H9 (cell line): ENCODE data around the gene TMIGD3. TPM values are rescaled to one million over a fixed set of nuclear protein-coding genes. Genes with fewer than 3 reads are reported as not detected.

ENCODE experiments used
- DNase-seq: peaks from one replicate; pipeline ENCODE4 v3.0.0-alpha.2; 2017
- H2AFZ ChIP-seq: one replicate; pipeline ENCODE4 v1.6.1; 2013; ENCODE audit warnings: mild to moderate bottlenecking, low read length, control low read depth, moderate library complexity
- H2AK5ac ChIP-seq: 2 replicates; pipeline ENCODE4 v1.6.1; 2013; ENCODE audit warnings: low read length, control low read depth, mixed read lengths; ENCODE audit not compliant: insufficient read length
- H2BK120ac ChIP-seq: one replicate; pipeline ENCODE4 v1.6.1; 2013; ENCODE audit warnings: low read depth, mild to moderate bottlenecking, low read length, control low read depth, inconsistent platforms; ENCODE audit not compliant: poor library complexity, severe bottlenecking
- H2BK12ac ChIP-seq: 2 replicates; pipeline ENCODE4 v1.6.1; 2013; ENCODE audit warnings: low read length, control low read depth, mixed read lengths, low read depth; ENCODE audit not compliant: insufficient read length
- H2BK15ac ChIP-seq: 2 replicates; pipeline ENCODE4 v1.6.1; 2013; ENCODE audit warnings: low read depth, low read length, control low read depth
- H2BK20ac ChIP-seq: one replicate; pipeline ENCODE4 v1.6.1; 2013; ENCODE audit warnings: low read depth, mild to moderate bottlenecking, low read length, control low read depth, inconsistent platforms; ENCODE audit not compliant: poor library complexity, severe bottlenecking
- H2BK5ac ChIP-seq: 2 replicates; pipeline ENCODE4 v1.6.1; 2013; ENCODE audit warnings: low read length, control low read depth, mixed read lengths; ENCODE audit not compliant: insufficient read length
- H3K14ac ChIP-seq: 2 replicates; pipeline ENCODE4 v1.6.1; 2013; ENCODE audit warnings: low read length, control low read depth; ENCODE audit not compliant: insufficient read depth
- H3K18ac ChIP-seq: 2 replicates; pipeline ENCODE4 v1.6.1; 2013; ENCODE audit warnings: low read depth, mild to moderate bottlenecking, mixed read lengths, low read length, control low read depth; ENCODE audit not compliant: insufficient read length
- H3K23ac ChIP-seq: 2 replicates; pipeline ENCODE4 v1.6.1; 2013; ENCODE audit warnings: low read length, control low read depth, mixed read lengths, low read depth; ENCODE audit not compliant: insufficient read length
- H3K23me2 ChIP-seq: 2 replicates; pipeline ENCODE4 v1.6.1; 2013; ENCODE audit warnings: low read depth, mild to moderate bottlenecking, mixed read lengths, low read length, control low read depth; ENCODE audit not compliant: insufficient read length, poor library complexity, severe bottlenecking
- H3K27ac ChIP-seq: 2 replicates; pipeline ENCODE4 v1.5.1; 2013; ENCODE audit warnings: low read length, control low read depth, mixed read lengths, low read depth; ENCODE audit not compliant: insufficient read length
- H3K27me3 ChIP-seq: 2 replicates; pipeline ENCODE4 v1.6.1; 2013; ENCODE audit warnings: low read length, control low read depth, inconsistent platforms; ENCODE audit not compliant: insufficient read depth
- H3K4ac ChIP-seq: 2 replicates; pipeline ENCODE4 v1.6.1; 2013; ENCODE audit warnings: low read depth, mild to moderate bottlenecking, control low read depth, inconsistent platforms, low read length, moderate library complexity
- H3K4me1 ChIP-seq: 2 replicates; pipeline ENCODE4 v1.6.1; 2013; ENCODE audit warnings: low read length, control low read depth, inconsistent platforms; ENCODE audit not compliant: insufficient read depth
- H3K4me2 ChIP-seq: 2 replicates; pipeline ENCODE4 v1.6.1; 2013; ENCODE audit warnings: low read length, control low read depth, mixed read lengths; ENCODE audit not compliant: insufficient read length, insufficient read depth
- H3K56ac ChIP-seq: 2 replicates; pipeline ENCODE4 v1.6.1; 2013; ENCODE audit warnings: low read depth, mild to moderate bottlenecking, mixed read lengths, low read length, control low read depth; ENCODE audit not compliant: insufficient read length
- H3K79me1 ChIP-seq: 2 replicates; pipeline ENCODE4 v1.6.1; 2013; ENCODE audit warnings: low read depth, mild to moderate bottlenecking, moderate library complexity, low read length, control low read depth, inconsistent platforms; ENCODE audit not compliant: insufficient read depth, poor library complexity, severe bottlenecking
- H3K79me2 ChIP-seq: 2 replicates; pipeline ENCODE4 v1.6.1; 2013; ENCODE audit warnings: low read length, control low read depth, inconsistent platforms; ENCODE audit not compliant: insufficient read depth
- H3K9ac ChIP-seq: 2 replicates; pipeline ENCODE4 v1.6.1; 2013; ENCODE audit warnings: low read length, control low read depth, mixed read lengths; ENCODE audit not compliant: insufficient read length; ENCODE audit errors: extremely low read depth
- H3K9me3 ChIP-seq: one replicate; pipeline ENCODE4 v1.6.1; 2013; ENCODE audit warnings: low read depth, low read length, inconsistent platforms; ENCODE audit not compliant: control insufficient read depth
- H3T11ph ChIP-seq: one replicate; pipeline ENCODE4 v1.6.1; 2013; ENCODE audit warnings: mild to moderate bottlenecking, low read length, control low read depth, inconsistent platforms
- H4K20me1 ChIP-seq: one replicate; pipeline ENCODE4 v1.6.1; 2013; ENCODE audit not compliant: control insufficient read depth, insufficient read length, insufficient read depth
- H4K5ac ChIP-seq: 2 replicates; pipeline ENCODE4 v1.6.1; 2013; ENCODE audit warnings: low read depth, mild to moderate bottlenecking, mixed read lengths, low read length, control low read depth; ENCODE audit not compliant: insufficient read length
- H4K8ac ChIP-seq: replicated peaks from 2 replicates; pipeline ENCODE4 v1.6.1; 2013; ENCODE audit warnings: low read length, control low read depth, mixed read lengths, low read depth; ENCODE audit not compliant: insufficient read length
- H4K91ac ChIP-seq: 2 replicates; pipeline ENCODE4 v1.6.1; 2013; ENCODE audit warnings: low read depth, mild to moderate bottlenecking, moderate library complexity, mixed read lengths, low read length, control low read depth; ENCODE audit not compliant: insufficient read length
- H3K27ac Mint-ChIP-seq, 3 experiments: 2 replicates in 2 of 3; 3 replicates in 1 of 3; pipeline ENCODE4 v1.8.0; 2020 to 2021; ENCODE audit warnings: mixed read lengths in 3 of 3, mild to moderate bottlenecking in 1 of 3, moderate library complexity in 1 of 3
- H3K27me3 Mint-ChIP-seq: 2 replicates; pipeline ENCODE4 v1.8.0; 2021; ENCODE audit warnings: low read depth, mild to moderate bottlenecking, moderate library complexity, mixed read lengths
- H3K36me3 Mint-ChIP-seq, 3 experiments: 2 replicates in 2 of 3; 3 replicates in 1 of 3; pipeline ENCODE4 v1.8.0; 2020 to 2021; ENCODE audit warnings: low read depth in 3 of 3, mixed read lengths in 3 of 3; ENCODE audit not compliant: insufficient read depth in 1 of 3
- H3K4me1 Mint-ChIP-seq, 2 experiments: 2 replicates each; pipeline ENCODE4 v1.8.0; 2020; ENCODE audit warnings: mixed read lengths in 2 of 2
- H3K4me3 Mint-ChIP-seq, 2 experiments: 2 replicates in 1 of 2; 3 replicates in 1 of 2; pipeline ENCODE4 v1.8.0; 2020 to 2021; ENCODE audit warnings: mild to moderate bottlenecking in 2 of 2, mixed read lengths in 2 of 2, moderate library complexity in 1 of 2
- H3K9me3 Mint-ChIP-seq, 2 experiments: 2 replicates in 1 of 2; 3 replicates in 1 of 2; pipeline ENCODE4 v1.8.0; 2020; ENCODE audit warnings: mild to moderate bottlenecking in 2 of 2, mixed read lengths in 2 of 2, moderate library complexity in 1 of 2
- CTCF ChIP-seq: fragments of 200-600 bp; sonication (generic); conservative IDR thresholded peaks from 3 replicates; pipeline ENCODE4 v1.8.0; 2021; ENCODE audit warnings: antibody characterized with exemption, mild to moderate bottlenecking
- WGBS: extraction: QIAGEN DNeasy Blood & Tissue Kit; methylation state at CpG from one replicate; pipeline ENCODE4 v1.1.7; 2013; ENCODE audit warnings: missing lambda C conversion rate, low lambda C conversion rate, mixed read lengths; ENCODE audit not compliant: insufficient read length; ENCODE audit errors: extremely low coverage; 5-methylcytosine and 5-hydroxymethylcytosine counted together
- total RNA-seq: library from RNA; stranded (reverse); gene quantifications from 2 replicates; pipeline ENCODE4 v1.2.1, GENCODE V29; 2021

Gene TMIGD3
- total RNA-seq, 1 experiment from 2014 or later = not detected

- no CpG with 5 or more reads among the region's 7 CpGs for WGBS
- H4K5ac ChIP-seq = no peak overlapping the region
- Mint-ChIP-seq H3K36me3 (0 out of 7 replicates have a peak, but pooled peaks cover 0 to 1% (median 0%) of the 10 kb centered on the region in 3 experiments), H3K27me3 (peaks cover 3% of the 10 kb centered on the region), H3K4me3 (no peak overlapping the region), H3K4me1 (no peaks in the 10 kb centered on the region), H3K9me3 (no peaks in the 10 kb centered on the region), H3K27ac (no peak overlapping the region)
- H3K9ac ChIP-seq = no peak overlapping the region
- no peak overlapping the region for H2AK5ac ChIP-seq
- H3K23me2 ChIP-seq = no peaks in the 10 kb centered on the region
- H3K23ac ChIP-seq = no peak overlapping the region
- no peak overlapping the region for H2AFZ ChIP-seq
- no peaks in the 10 kb centered on the region for H3K79me2 ChIP-seq
- no peak overlapping the region for H2BK5ac ChIP-seq
- no peaks in the 10 kb centered on the region for H3K9me3 ChIP-seq
- no peak overlapping the region for H3K27ac ChIP-seq
- H2BK120ac ChIP-seq = no peak overlapping the region
- H4K8ac ChIP-seq = no peak overlapping the region
- H3K4me2 ChIP-seq = no peak overlapping the region
- no peaks in the 10 kb centered on the region for H3K4me1 ChIP-seq
- TF ChIP-seq CTCF = no peak
- H3K79me1 ChIP-seq = no peaks in the 10 kb centered on the region
- H4K91ac ChIP-seq = no peak overlapping the region
- no peak overlapping the region for H2BK20ac ChIP-seq
- no peaks in the 10 kb centered on the region for H4K20me1 ChIP-seq
- no peak for DNase-seq
- no peak overlapping the region for H3K4ac ChIP-seq
- no peak overlapping the region for H3K18ac ChIP-seq
- H3K14ac ChIP-seq = no peak overlapping the region
- H2BK12ac ChIP-seq = no peak overlapping the region
- no peak overlapping the region for H3K56ac ChIP-seq
- H3T11ph ChIP-seq = no peak overlapping the region
- H2BK15ac ChIP-seq = no peak overlapping the region
- no peaks in the 10 kb centered on the region for H3K27me3 ChIP-seq
These were observed 1.8 kb downstream of the TMIGD3 start for GRCh38 chr1:111501645-111502044.
